8988T (cell line): ENCODE measurements around the gene D2HGDH.
"Not testable (repeated sequence)": the region's sequence is repeated elsewhere in the genome, so short reads cannot be mapped to it uniquely, and the experiment has no call there.

Experiments
- DNase-seq: peaks from one replicate; pipeline ENCODE4 v3.0.0; 2011

D2HGDH gene

DNA sequence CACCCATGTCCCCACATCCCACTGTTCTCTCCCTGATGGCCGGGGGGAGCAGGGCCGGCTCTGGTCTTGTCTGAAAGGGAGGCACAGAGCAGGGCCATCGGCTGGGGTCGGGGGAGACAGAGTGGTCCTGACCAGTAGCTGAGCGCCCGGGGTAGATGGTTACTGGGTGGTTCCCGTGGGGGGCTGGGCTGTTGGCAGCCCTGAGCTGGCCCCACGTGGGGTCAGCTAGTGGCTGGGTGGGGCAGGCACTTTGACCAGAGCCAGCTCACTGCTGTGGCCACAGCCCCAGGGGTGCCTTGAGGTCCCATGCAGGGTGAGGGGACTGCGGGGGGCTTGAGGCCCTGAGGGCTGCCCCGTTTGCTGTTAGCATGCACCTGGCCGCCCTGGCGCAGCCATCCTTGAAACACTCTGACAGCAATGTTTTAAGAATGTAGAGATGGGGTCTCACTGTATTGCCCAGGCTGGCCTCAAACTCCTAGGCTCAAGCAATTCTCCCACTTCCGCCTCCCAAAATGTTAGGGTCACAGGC, 62.2 kb downstream of the D2HGDH start:
- DNase-seq = peak; percentile 19

DNA sequence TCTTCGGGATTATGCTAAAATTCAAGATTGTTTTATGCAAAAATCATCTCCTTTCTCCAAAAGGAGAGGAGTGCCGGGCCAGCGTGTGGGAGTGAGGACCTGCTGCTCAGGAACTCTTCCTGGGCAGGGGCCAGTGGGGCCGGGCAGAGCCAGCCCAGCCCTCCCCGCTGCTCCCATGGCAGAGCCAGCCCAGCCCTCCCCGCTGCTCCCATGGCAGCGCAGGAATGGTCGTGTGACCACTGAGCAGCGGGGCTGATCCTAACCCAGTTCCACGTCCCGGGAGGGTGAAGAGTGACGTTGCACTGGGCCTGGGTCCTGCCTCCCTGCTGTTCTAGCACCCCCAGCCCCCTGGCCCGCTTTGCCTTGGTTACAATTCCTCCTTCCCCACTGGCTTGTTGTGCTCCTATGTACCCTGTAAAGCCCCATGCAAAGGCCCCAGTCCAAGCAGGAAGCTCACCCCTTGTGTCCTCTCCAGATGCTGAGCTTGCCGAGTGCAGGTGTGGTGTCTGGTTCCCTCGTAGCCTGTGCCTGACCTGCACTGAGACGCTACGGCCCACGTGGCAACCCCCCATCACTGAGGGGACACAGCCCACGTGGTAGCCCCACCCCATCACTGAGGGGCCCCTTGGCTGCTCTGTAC, 63.1 kb downstream of the D2HGDH start:
- peak; percentile 22 for DNase-seq

DNA sequence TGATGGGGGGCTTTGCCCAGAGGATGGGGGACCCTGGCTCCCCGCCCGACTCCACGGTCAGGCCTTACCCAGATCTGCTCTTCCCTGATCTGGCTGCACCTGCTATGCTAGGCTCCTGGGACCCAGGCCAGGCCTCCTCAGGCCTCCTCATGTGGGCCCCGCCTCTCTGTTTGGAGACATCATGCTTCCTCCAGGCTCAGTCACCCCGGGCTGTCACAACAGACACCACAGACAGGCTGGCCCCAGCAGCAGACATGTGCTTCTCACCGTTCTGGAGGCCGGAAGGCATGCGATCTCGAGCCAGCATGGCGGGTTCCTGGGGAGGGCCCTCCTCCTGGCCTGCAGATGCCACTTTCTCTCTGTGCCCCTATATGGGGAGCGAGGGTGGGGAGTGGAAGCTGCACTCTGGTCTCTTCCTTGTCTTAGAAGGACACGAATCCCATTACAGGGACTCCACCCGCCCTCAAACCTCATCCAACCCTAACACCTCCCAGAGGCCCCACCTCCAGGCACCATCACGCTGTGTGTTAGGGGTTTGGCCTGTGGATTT, 63.7 kb downstream of the D2HGDH start:
- peak; percentile 38 for DNase-seq

GRCh38 chr2:241798631-241799521, 64.4 kb downstream of the D2HGDH start:
- peak; percentile 18 for DNase-seq

DNA sequence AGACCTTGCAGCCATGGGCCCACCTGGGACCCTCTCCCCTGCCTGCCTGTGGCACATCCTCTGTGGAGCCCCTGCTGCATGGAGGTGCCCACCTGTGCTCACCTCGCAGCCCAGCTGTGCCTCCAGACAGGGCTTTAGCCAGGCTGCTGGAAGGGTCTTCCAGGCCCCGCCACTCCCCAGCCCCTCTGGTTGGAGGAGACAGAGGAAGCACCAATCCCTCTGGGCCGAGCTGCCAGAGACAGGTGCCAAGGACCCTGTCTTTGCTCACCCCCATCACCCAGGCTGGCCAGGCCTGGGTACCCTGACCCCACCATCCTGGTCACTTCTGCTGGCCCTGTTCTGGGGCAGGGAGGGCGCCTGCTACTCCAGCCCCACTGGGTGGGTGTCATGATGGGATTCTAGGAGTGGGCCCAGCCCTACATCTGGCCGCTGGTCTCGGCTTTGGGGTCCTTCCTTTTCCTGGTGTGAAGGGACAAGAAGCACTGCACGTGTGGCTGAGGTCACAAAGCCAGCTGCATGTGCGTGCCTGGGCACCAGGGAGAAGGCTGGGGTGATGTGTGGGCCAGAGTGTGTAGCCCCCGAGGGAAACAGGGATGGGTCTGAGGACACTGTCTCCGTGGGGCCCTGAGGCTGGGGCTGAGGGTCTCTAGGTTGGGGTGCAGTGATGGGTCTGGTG, 65.2 kb downstream of the D2HGDH start:
- DNase-seq = peak; percentile 10

DNA sequence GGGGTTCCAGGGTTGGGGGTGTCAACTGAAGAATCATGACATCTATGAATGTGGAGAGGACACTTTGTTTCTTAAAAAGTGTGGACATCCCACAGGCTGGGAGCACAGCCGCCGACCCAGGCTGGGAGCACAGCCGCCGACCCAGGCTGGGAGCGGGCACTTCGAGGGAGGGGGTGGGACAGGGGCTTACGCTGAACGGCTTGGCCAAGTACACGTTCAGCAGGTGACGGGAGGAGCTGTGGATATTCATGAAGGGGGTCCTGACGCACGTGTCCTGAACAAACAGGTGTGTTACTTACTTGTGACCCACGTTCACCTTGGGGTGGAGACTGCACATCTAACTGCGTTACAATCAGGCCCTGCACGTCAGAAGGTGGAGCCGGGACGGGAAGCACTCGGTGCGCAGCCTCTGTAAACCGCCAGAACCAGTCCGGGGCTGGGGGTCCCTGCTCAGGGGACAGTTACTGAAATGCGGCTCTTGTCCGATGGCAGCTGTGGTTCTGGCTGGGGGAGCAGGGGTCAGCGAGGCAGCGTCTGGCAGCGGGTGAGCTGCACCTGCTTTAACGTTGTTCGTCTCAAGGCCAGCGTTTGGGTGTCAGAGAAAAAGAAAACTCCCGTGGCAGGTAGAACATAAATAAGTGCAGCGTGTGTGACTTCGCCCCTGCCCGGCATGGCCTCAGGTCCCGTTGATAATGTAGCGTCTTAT, 65.9 kb downstream of the D2HGDH start:
- DNase-seq = not testable (repeated sequence)

GRCh38 chr2:241801611-241802420, 67.4 kb downstream of the D2HGDH start:
- DNase-seq = peak; percentile 22

DNA sequence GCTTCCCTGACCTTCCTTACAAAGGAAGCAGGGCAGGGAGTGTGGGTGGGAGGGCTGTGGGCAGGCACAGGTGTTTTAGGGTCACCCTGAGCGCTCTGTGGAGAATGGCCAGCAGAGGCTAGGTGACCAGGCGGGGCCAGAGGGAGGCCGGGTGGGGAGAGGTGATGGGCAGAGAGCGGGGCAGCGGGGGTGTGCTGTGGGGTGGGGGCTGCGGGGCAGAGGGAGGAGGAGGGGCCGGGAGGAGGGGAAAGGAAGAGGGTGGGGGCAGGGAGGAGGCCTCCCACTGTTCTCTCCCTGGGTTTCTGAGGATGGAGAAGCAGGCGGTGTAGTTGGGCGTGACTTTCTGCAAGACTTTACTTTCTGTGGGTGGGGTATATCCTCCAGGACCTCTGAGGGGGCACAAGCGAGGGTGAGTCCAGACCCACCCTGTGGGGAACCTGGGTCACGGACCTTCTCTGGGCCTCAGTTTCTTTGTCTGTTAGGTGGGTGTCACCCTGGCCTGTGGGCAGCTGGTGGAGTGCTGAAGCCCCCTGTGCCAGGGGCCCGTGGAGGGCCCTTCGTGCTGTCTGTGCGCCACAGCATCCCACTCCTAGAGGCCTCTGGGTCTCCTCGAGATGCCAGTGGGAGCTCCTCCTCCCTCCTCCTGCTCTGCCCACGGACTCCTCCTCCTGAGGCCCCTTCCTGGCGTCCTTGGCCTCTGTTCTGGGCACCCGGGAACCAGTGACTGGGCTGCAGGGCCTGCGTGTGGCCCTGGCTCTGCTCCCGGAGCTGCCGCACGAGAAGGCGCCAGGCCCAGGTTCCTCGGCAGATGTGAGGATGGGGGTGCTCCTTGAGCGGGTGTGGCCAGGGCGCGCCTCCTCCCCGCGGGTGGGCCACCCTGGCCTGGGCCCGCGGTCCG, 68.2 kb downstream of the D2HGDH start:
- DNase-seq = no peak

GRCh38 chr2:241803387-241804325, 69.2 kb downstream of the D2HGDH start:
- DNase-seq = no peak

DNA sequence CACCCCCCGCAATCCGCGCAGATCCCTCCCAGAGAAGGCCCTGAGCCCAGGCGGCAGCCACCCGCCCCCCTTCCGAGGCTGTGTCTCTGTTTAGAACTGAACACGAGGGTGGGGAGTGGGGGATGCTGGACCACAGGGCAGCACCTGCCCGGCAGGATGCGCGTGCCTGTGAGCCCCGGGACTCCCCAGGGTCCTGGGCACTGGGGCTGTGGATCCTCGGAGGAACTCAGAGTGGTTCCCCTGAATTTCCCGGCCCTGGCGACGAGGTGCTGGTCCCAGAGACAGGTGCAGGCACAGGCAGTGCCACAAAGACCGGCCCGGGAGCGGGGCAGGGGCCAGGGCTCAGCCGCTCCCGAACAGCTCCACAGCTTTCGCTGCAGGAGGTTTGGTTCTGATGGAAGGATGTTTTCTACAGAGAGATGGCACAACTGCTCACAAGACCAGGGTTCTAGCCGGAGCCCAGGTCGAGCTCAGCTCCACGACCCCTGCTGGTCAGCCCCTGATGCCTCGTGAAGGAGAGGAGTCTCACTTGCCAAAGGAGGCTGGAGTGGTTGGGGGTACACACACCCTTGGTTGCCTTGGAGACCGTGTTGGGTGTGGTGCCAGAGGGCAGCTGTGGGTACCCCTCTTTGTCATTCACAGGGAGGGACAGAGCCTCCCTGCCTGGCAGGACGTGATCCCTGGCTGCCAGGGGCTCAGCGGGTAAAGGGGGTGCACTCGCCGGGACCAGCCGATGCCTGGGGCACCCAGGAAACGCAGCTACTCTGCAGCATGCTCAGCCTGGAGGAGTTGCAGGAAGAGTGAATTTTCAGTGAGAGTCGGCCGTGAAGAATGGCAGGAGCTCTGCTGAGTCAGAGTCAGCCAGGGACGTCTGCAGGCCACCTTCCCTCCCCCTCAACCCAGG, 70.1 kb downstream of the D2HGDH start:
- DNase-seq = no peak

- DNase-seq = not testable (repeated sequence)
Observed at GRCh38 chr2:241806217-241806616, 71.8 kb downstream of the D2HGDH start.

DNA sequence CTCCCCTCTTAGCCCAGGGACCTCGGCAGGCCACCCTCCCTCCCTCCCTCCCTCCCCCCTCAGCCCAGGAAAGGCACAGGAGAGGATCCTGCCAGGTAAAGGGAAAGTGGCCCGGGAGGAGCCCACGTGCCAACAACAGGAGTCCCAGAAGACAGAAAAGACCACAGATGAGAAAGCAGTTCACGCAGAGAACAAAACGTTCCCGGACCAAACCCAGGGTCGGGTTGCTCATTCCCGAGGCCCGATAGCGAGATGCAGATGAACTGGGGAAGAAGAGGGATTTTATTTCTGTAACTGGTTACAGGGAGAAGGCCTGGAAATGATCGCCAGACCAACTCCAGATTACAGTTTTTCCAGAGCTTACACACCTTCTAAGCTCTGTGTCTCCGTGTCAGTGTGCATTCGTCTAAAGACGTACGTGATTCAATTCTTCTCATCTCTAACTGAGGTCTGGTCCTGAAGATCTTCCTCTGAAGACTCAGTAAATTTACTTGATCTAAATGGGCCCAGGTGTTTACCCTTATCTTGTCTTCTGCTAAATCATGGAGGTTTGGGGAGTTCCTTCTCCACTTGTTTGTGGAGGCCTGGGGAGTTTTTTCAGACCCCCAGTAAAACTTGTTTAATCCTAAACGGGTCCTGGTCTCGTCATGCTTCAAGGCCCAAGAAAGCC, 73.8 kb downstream of the D2HGDH start:
- no peak for DNase-seq

- no peak for DNase-seq
Observed at GRCh38 chr2:241808721-241809382, 74.4 kb downstream of the D2HGDH start, which contains the start of gene NEU4. TSS of gene NEU4 (plus strand) at chr2:241809193. CDS start at chr2:241814485, 5,292 bp downstream.

GRCh38 chr2:241809383-241810306, 75.2 kb downstream of the D2HGDH start:
- no peak for DNase-seq

- no peak for DNase-seq
Observed at GRCh38 chr2:241810307-241811200, 76.1 kb downstream of the D2HGDH start.
